Tibial artery (tissue), 4 donors: Measurements from ENCODE around the gene MAP7.
"Not testable (repeated sequence)": the region's sequence is repeated elsewhere in the genome, so short reads cannot be mapped to it uniquely, and the experiment has no call there.

ENCODE experiments used
- DNase-seq, 2 donors: peaks; one replicate each; pipeline ENCODE4 v3.0.0-alpha.2; 2019
- H3K27ac ChIP-seq, 2 donors: fragments of 200-600 bp; sonication (generic) in 1 of 2; 1 replicate in 1 of 2; 2 replicates in 1 of 2; pipeline ENCODE4 v1.5.1; 2018 to 2019; ENCODE audit warnings: mild to moderate bottlenecking in 1 of 2
- H3K27me3 ChIP-seq, 2 donors: fragments of 200-600 bp; sonication (generic) in 1 of 2; one replicate each; pipeline versions ENCODE4 v1.5.1 to v1.6.0; 2016 to 2019
- H3K36me3 ChIP-seq, 3 donors: fragments of 200-600 bp; sonication (generic) in 2 of 3; one replicate each; pipeline ENCODE4 v1.5.1; 2016 to 2019; ENCODE audit warnings: mild to moderate bottlenecking in 2 of 3
- H3K4me1 ChIP-seq, 4 donors: fragments of 200-600 bp; sonication (generic) in 2 of 4; 1 replicate in 3 of 4; 2 replicates in 1 of 4; pipeline ENCODE4 v1.5.1; 2016 to 2019
- H3K4me3 ChIP-seq, 2 donors: fragments of 200-600 bp; sonication (generic) in 1 of 2; 1 replicate in 1 of 2; 2 replicates in 1 of 2; pipeline ENCODE4 v1.5.1; 2018 to 2019; ENCODE audit warnings: mild to moderate bottlenecking in 2 of 2
- H3K9me3 ChIP-seq, 3 donors: fragments of 200-600 bp; sonication (generic) in 1 of 3; one replicate each; pipeline ENCODE4 v1.5.1; 2016 to 2019
- CTCF ChIP-seq, 2 experiments: fragments of 200-600 bp in 1 of 2; fragments of 450-650 bp in 1 of 2; IDR thresholded peaks; one replicate each; pipeline ENCODE4 v1.5.1; 2017 to 2019; ENCODE audit warnings: antibody characterized with exemption in 2 of 2, mild to moderate bottlenecking in 1 of 2, moderate library complexity in 1 of 2
- intact Hi-C: fragments of 100-400 bp; cut with DNase I; formaldehyde crosslinking; loops from one replicate; pipeline ENCODE4 v1.15.0; 2023; ENCODE audit warnings: low total_unique reads

Gene MAP7

GRCh38 chr6:136500414-136500813, 49.8 kb downstream of the MAP7 start:
- Histone ChIP-seq H3K27ac (no peak overlapping the region), H3K4me1 (no peaks in the 10 kb centered on the region), H3K36me3 (no peaks in the 10 kb centered on the region), H3K4me3 (no peak overlapping the region), H3K27me3 (no peaks in the 10 kb centered on the region), H3K9me3 (no peaks in the 10 kb centered on the region)
- intact Hi-C loops = no loop called here
- TF ChIP-seq CTCF (IDR thresholded peaks at IDR 0.05) = no peak
- no peak for DNase-seq

DNA sequence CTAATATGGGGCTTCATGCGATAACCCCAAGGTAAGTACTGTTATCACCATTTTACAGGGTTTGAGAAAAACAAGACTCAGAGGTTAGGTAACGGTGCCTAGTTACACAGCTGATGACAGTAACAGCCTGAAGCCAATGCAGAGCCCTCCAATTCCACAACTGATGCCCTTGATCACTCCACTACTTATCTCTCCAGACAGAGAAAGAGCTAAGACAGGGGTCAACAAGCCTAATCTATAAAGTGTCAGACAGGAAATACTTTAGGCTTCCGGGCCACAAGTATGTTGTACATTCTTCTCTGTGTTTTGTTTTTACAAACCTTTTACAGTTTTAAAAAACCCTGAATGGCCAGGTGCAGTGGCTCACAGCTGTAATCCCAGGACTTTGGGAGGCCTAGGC, 50.9 kb downstream of the MAP7 start:
- Histone ChIP-seq H3K27me3 (no peaks in the 10 kb centered on the region), H3K4me1 (no peaks in the 10 kb centered on the region), H3K27ac (no peak overlapping the region), H3K36me3 (no peaks in the 10 kb centered on the region), H3K9me3 (no peaks in the 10 kb centered on the region), H3K4me3 (no peak overlapping the region)
- TF ChIP-seq CTCF (IDR thresholded peaks at IDR 0.05) = no peak
- no peak for DNase-seq
- intact Hi-C loops = no loop called here

GRCh38 chr6:136496449-136496848, 53.8 kb downstream of the MAP7 start:
- H3K4me3 ChIP-seq, intact Hi-C loops: not testable (repeated sequence)

GRCh38 chr6:136494710-136495109, 55.5 kb downstream of the MAP7 start:
- H3K36me3 ChIP-seq = no peaks in the 10 kb centered on the region
- intact Hi-C loops = no loop called here
- H3K4me1 ChIP-seq = no peaks in the 10 kb centered on the region
- no peaks in the 10 kb centered on the region for H3K27me3 ChIP-seq
- H3K4me3 ChIP-seq = no peak overlapping the region
- H3K27ac ChIP-seq = no peak overlapping the region
- no peaks in the 10 kb centered on the region for H3K9me3 ChIP-seq
- TF ChIP-seq CTCF (IDR thresholded peaks at IDR 0.05) = no peak
- no peak for DNase-seq

More at GRCh38 chr6:136496449-136496848, 53.8 kb downstream of the MAP7 start:
- not testable (repeated sequence) for H3K27ac ChIP-seq, H3K9me3 ChIP-seq, H3K36me3 ChIP-seq, DNase-seq, H3K27me3 ChIP-seq, H3K4me1 ChIP-seq

DNA sequence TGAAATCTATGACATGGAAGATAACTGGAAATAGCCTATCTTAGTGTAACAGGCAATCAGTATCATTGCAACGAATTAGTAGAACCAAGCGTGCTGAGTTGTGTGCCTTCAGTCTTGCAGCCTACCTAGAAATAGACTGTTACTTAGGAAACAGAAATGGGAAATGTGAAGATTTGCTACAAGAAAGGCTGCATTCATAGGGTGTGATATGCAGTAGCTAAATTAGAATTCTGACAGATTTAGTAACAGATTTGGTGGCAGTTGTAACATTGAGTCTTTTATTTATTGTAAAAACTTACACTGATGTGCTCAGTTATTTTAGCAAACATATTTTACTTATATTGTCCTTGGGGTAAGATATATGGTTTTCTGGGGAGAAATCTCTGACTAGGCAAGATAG, 56.2 kb downstream of the MAP7 start:
- H3K27ac ChIP-seq = no peak overlapping the region
- intact Hi-C loops = no loop called here
- no peaks in the 10 kb centered on the region for H3K9me3 ChIP-seq
- H3K4me1 ChIP-seq = no peaks in the 10 kb centered on the region
- no peak for DNase-seq
- no peaks in the 10 kb centered on the region for H3K36me3 ChIP-seq
- no peak for TF ChIP-seq CTCF (IDR thresholded peaks at IDR 0.05)
- H3K27me3 ChIP-seq = no peaks in the 10 kb centered on the region
- no peak overlapping the region for H3K4me3 ChIP-seq

DNA sequence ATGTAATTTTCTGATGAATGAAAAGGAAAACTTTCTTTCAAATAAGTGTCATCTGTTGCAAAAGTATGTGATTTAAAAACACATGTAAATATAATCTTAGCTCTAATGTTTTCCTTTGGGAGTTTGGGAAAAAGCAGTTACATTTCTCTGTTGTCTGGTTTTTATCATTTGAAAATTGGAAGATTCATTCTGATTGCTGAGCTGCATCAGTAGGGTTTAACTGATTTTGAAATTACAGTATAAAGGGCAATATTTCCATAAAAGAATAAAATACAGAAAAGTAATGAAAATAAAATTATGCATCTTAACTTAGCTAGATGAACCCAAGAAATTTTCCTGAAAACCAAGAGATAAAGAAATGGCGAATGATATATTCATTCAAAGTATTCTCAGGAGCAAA, 57.8 kb downstream of the MAP7 start:
- TF ChIP-seq CTCF (IDR thresholded peaks at IDR 0.05) = no peak
- Histone ChIP-seq H3K9me3 (no peaks in the 10 kb centered on the region), H3K36me3 (no peaks in the 10 kb centered on the region), H3K4me1 (no peaks in the 10 kb centered on the region), H3K4me3 (no peak overlapping the region), H3K27ac (no peak overlapping the region), H3K27me3 (no peaks in the 10 kb centered on the region)
- no peak for DNase-seq
- intact Hi-C loops = no loop called here
